ENCODE results near the gene RFNG.

Gene RFNG

GRCh38 chr17:82058230-82058854, 6.7 kb upstream of the RFNG start:
- no peak for DNase-seq (ENCODE audit: low read depth in 3 of 3)

GRCh38 chr17:82056729-82057621, 5.4 kb upstream of the RFNG start:
- no peak for DNase-seq (ENCODE audit: low read depth in 3 of 3)

GRCh38 chr17:82055965-82056728, 4.5 kb upstream of the RFNG start:
- no peak for DNase-seq (ENCODE audit: low read depth in 3 of 3)

DNA sequence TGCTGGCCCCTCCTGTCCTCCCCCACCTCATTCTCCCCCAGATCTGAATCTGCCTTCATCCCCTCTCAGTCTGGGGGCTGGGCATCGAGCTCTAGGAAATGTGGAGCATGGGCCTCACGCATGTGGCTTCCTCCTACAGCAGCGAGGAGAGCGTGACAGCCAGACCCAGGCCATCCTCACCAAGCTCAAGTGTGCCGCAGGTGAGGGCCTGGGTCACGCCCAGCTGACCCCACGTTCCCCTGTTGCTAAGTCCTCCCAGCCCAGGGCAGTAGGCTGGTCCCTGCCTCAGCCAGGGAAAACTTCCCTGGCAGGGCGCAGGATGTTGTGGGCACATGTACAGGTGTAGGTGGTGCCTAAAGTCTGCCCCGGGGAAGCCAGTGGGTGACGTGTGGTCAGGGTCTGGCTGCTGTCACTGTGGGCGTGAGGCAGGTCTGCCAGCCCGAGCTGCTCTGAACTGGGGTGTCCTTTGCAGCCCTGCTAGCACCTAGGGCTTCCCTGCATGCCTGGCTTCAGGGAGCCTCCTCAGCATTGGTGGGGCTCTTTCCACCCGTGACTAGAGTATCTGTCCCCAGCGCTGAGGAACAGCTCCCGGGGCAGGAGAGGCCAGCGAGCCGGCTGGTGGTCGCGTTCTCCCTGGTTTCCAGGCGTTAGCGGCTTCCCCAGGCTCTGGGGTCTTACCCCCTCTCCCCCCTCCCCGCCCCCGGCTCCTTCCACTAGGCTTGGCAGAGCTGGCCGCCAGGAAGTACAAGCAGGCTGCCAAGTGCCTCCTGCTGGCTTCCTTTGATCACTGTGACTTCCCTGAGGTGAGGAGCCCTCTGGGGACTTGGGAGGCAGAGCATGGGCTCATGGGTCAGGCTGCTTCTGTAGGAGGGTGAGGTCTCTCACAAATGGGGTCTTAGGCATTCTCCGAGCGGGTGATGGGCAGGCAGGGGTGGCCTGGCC, 3.7 kb upstream of the RFNG start:
- no peak for DNase-seq (ENCODE audit: low read depth in 3 of 3)

DNA sequence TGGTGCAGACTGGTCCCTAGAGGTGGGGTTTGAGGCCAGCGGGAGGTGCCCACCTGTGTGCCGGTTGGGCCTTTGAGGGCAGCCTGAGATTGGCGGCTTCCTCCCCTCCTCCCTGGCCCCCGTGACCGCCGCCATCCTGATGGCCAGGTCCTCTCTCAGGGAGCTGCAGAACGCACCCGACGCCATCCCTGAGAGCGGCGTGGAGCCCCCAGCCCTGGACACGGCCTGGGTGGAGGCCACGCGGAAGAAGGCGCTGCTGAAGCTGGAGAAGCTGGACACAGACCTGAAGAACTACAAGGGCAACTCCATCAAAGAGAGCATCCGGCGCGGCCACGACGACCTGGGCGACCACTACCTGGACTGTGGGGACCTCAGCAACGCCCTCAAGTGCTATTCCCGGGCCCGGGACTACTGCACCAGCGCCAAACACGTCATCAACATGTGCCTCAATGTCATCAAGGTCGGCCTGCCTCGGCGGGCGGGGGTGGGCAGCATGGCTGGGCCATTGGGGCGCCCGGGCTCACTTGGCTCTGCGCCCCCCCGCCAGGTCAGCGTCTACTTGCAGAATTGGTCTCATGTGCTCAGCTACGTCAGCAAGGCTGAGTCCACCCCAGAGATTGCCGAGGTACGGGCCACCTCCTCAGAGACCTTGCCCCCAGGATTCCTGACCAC, 2.9 kb upstream of the RFNG start:
- no peak for DNase-seq (ENCODE audit: low read depth in 3 of 3)

GRCh38 chr17:82053556-82054263, 2.1 kb upstream of the RFNG start:
- no peak for DNase-seq (ENCODE audit: low read depth in 3 of 3)

DNA sequence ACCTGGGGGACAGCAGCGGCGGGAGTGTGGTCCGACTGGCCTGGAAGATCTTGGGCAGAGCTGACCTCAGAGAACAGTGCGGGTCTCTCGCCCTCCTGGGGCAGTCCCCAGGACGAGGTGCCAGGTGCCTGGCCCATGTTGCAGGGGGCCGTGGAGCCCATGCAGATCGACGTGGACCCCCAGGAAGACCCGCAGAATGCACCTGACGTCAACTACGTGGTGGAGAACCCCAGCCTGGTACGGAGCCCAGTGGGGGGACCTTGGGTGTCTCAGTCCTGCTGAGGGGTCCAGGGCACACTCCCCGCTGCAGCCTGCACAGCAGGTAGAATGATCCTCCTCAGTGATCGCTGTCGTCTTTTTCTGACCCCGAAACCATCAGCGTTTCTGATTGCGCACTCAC, 1.5 kb upstream of the RFNG start:
- no peak for DNase-seq (ENCODE audit: low read depth in 3 of 3)

DNA sequence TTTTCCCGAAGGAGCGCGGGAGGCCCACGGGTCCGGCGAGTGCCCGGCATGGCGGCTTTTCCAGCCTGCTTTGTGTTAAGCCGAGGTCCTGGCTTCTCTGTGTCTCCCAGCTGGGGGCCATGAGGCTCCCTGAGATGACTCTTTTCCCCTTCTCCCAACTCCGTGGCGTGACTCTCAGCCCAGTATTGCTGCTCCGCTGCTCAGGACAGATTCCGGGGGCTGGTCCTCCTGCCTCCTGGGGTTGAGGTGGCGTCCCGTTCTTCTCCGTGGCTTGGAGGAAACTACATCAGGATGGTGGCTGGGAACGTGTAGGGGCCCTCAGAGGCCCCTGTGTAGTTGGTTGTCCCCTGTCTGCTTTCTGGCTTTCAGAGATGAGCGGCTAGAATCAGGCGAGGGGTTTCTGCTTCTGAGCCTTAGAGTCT, 1.0 kb upstream of the RFNG start:
- DNase-seq (ENCODE audit: low read depth in 3 of 3): no peak

GRCh38 chr17:82050761-82051641, 610 bp downstream of the RFNG start:
- no peak for DNase-seq (ENCODE audit: low read depth in 3 of 3)

DNA sequence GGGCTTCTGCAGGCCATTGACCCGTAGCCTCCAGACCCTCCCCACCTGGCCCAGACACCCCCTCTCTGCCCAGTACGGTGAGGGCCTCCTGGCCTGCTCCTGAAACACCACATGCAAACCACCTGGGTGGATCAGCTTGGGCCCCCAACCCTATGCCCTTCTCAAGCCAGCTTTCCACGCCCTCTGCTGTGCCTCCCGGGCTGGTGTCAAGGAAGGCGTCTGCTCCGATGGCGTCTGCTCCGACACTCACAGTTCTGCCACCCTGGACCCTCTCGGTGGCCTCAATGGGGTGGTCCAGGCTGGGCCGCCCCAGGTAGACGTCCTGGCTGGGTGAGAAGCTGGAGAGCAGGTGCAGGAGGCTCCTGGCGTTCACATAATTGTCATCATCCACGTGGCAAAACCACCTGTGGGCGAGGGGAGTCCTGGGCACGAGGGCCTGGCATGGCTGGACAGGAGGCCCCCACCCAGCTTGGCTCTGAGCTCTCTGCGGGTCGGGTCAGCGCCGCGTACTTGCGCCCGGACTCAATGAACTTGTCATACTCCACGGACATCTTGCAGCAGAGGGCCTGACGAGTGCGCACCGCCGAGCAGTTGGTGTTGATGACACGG, 1.4 kb downstream of the RFNG start:
- DNase-seq (ENCODE audit: low read depth in 3 of 3): no peak

- no peak for DNase-seq (ENCODE audit: low read depth in 3 of 3)
Measured at GRCh38 chr17:82049521-82049971, 2.1 kb downstream of the RFNG start.

- no peak for DNase-seq (ENCODE audit: low read depth in 3 of 3)
Measured at GRCh38 chr17:82049106-82049505, 2.5 kb downstream of the RFNG start.

GRCh38 chr17:82048571-82048971, 3.0 kb downstream of the RFNG start:
- DNase-seq (ENCODE audit: low read depth in 3 of 3): no peak

DNA sequence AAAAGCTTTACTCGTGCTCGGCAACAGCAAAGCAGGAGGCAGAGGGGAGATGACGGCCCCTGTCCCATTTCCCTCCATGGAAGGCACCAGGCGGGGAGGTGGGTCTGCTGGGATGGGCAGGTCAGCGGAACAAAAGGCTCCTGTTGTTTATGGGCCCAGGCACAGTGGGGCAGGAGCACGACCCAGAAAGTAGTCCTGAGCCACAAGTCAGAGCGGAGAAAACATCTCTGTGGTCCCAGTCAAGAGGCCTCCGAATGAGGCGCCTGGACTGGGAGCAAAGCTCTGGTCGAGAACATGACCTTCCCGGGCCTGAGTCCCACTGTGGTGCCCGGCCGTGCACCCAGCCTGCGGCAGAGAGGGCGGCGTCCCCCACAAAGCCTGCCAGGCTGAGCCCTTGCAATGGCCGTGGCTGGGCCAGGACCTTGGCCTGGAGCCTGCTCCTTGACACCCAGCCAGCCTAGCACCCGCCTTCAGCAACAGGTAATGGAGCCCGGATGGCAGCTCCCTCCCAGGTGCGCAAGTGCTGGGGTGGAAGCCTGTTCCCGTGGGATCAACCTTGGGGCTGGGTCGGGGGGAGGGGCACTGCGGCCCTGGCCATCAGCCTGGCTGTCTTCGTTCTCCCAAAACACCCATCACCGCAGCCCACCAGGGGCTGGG, 3.6 kb downstream of the RFNG start:
- no peak for DNase-seq (ENCODE audit: low read depth in 3 of 3)

DNA sequence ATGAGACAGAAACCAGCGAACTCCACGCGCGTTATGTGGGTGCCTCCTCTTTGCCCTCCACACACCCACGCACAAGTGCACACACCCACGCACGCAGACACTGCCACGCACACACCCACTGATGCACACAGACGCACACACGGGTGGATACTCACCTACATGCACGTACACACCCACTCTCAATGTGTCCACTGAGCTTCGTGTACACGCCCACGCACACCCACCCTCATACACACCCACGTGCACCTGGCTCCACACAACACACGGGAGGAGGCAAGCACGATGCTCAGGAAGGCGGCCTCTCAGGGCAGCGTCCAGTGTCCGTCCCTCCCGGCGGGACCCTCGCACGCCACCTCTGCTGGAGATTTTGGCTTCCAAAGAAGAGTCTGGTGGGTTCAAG, 4.2 kb downstream of the RFNG start:
- DNase-seq (ENCODE audit: low read depth in 3 of 3): no peak

DNA sequence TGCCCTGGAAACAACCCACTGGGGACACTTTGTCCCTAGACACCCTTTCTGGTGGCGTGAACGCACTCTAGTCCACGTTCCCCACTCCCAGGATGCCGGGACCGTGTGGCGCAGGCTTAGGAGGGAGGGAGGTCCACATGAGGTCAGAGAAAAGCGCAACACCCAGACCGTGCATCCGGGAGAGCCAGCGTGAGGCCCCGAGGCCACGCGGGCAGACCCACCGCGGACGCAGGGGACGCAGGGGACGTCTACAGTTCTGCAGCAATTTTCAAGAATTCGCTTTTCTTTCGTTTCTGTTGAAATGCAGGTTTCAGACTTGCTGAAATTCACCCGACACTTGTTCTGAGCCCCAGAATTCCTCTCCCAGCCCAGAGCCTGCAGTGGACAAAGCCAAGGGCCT, 4.7 kb downstream of the RFNG start:
- DNase-seq (ENCODE audit: low read depth in 3 of 3): no peak

GRCh38 chr17:82045936-82046484, 5.6 kb downstream of the RFNG start:
- DNase-seq (ENCODE audit: low read depth in 3 of 3): no peak

DNA sequence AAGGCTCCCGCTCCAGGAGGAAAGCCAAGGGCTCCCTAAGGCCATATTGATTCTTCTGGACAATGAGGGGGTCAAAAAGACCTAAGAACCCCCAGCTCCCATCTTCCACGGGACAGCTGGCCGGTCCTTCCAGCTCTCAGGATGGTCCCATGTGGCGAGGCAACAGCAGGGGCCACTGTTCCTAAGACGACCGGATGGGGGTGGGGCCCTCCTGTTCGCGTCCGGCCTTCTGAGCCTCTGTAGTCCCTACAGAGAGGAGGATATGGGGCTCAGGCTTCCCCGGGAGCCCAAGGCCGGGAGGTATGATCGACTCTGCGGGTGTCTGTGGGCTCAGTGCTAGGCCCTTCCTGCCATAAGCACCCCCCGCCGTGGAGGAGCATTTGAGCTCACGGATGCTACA, 8.1 kb downstream of the RFNG start:
- DNase-seq (ENCODE audit: low read depth in 3 of 3): no peak

Data from stimulated activated CD4-positive, alpha-beta T cell treated with anti-CD3 and anti-CD28 coated beads, TNF-alpha, amount 100 ng/mL, for 48 hours (primary cell).